ENCODE results near the gene ZBTB16.

The ZBTB16 gene

DNA sequence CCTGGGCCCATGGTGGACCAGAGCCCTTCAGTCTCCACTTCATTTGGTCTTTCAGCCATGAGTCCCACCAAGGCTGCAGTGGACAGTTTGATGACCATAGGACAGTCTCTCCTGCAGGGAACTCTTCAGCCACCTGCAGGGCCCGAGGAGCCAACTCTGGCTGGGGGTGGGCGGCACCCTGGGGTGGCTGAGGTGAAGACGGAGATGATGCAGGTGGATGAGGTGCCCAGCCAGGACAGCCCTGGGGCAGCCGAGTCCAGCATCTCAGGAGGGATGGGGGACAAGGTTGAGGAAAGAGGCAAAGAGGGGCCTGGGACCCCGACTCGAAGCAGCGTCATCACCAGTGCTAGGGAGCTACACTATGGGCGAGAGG lies 4.3 kb downstream of the ZBTB16 start:
- H3K27ac ChIP-seq: peak overlapping the region; percentile 27; the same call in 1 of the 2 replicates
- TF ChIP-seq, protein P1, sequence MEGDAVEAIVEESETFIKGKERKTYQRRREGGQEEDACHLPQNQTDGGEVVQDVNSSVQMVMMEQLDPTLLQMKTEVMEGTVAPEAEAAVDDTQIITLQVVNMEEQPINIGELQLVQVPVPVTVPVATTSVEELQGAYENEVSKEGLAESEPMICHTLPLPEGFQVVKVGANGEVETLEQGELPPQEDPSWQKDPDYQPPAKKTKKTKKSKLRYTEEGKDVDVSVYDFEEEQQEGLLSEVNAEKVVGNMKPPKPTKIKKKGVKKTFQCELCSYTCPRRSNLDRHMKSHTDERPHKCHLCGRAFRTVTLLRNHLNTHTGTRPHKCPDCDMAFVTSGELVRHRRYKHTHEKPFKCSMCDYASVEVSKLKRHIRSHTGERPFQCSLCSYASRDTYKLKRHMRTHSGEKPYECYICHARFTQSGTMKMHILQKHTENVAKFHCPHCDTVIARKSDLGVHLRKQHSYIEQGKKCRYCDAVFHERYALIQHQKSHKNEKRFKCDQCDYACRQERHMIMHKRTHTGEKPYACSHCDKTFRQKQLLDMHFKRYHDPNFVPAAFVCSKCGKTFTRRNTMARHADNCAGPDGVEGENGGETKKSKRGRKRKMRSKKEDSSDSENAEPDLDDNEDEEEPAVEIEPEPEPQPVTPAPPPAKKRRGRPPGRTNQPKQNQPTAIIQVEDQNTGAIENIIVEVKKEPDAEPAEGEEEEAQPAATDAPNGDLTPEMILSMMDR (IDR thresholded peaks at IDR 0.05): no peak
- TF ChIP-seq ZFX (IDR thresholded peaks at IDR 0.05; ENCODE audit: borderline replicate concordance): no peak

DNA sequence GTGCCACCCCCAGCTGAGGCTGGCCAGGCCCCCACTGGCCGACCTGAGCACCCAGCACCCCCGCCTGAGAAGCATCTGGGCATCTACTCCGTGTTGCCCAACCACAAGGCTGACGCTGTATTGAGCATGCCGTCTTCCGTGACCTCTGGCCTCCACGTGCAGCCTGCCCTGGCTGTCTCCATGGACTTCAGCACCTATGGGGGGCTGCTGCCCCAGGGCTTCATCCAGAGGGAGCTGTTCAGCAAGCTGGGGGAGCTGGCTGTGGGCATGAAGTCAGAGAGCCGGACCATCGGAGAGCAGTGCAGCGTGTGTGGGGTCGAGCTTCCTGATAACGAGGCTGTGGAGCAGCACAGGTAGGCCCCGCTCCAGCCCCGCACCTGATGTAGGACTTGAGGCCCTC lies 4.7 kb downstream of the ZBTB16 start:
- H3K27ac ChIP-seq: peak overlapping the region; percentile 27; the same call in 1 of the 2 replicates
- TF ChIP-seq ZFX (IDR thresholded peaks at IDR 0.05; ENCODE audit: borderline replicate concordance): no peak
- TF ChIP-seq, protein P1 (IDR thresholded peaks at IDR 0.05): no peak

DNA sequence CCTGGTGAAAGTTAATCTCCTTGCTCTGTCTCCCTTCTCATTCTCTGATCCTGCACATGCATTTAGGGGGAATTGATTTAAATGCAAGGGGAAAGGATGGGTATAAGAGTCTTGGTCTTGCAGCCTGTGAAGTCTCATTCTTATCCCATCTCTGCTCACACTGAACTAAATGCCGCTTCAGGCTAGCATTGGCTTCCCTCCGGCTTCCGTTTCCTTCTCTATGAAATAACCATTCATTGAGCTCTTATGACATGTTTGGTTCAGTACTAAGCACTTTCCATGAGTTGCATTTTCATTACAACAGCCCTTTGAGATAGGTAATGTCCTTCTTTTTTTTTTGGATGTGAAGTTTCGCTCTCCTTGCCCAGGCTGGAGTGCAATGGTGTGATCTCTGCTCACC lies 5.6 kb downstream of the ZBTB16 start:
- TF ChIP-seq, protein P1 (IDR thresholded peaks at IDR 0.05): no peak
- no peak for TF ChIP-seq ZFX (IDR thresholded peaks at IDR 0.05; ENCODE audit: borderline replicate concordance)
- peak overlapping the region; percentile 27 for H3K27ac ChIP-seq

DNA sequence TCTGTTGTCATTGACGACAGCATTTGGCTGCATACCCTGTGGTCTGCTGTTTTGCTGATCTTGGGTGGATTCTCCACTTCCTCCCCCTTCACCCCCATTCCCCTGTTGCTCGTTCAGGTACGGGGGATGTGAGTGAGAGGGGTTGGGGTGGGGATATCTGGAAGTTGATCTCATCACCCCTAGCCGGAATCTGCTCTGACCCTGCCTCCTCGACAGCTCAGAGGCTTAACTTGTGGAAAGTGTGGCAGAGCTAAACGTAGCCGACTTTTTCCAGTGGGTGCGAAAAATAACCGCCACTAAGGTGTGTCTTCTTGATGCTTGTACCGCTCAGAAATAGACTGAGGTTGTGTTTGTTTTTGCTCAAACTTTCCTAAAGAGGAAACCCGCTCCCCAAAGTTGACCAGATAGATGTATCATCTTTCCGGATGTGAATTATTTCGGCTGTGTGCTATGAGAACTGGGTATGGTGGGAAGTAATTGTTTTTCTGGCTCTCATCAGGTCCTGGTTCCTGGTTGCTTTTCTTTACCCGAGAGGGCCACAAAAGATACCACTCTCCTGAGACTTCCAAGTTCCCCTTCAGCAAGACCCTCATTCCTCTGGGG lies 6.6 kb downstream of the ZBTB16 start:
- H3K27ac ChIP-seq: peak overlapping the region; percentile 27; the same call in 1 of the 2 replicates
- TF ChIP-seq, protein P1 (IDR thresholded peaks at IDR 0.05): no peak
- TF ChIP-seq ZFX (IDR thresholded peaks at IDR 0.05; ENCODE audit: borderline replicate concordance): no peak

DNA sequence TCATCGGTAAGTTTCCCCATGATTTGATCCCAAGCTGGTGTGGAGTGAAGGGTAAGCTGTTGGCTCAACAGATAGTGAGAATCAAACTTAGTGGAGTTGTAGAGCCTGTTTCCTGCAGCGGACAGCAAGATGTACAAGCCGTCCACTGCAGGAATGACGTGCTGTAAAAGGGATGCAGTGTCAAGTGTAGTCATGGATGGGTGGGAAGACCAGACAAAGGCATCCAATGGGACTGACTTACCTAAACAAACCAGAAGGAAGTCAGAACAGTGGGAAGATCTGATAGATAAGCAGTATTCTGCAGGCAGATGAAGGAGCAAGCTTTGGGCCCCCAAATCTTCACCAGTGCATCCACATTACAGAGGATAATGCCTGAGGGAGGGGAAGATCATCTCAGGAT lies 8.8 kb downstream of the ZBTB16 start:
- H3K27ac ChIP-seq: peak overlapping the region; percentile 27; the same call in 1 of the 2 replicates
- TF ChIP-seq ZFX (IDR thresholded peaks at IDR 0.05; ENCODE audit: borderline replicate concordance): no peak
- TF ChIP-seq, protein P1 (IDR thresholded peaks at IDR 0.05): no peak

DNA sequence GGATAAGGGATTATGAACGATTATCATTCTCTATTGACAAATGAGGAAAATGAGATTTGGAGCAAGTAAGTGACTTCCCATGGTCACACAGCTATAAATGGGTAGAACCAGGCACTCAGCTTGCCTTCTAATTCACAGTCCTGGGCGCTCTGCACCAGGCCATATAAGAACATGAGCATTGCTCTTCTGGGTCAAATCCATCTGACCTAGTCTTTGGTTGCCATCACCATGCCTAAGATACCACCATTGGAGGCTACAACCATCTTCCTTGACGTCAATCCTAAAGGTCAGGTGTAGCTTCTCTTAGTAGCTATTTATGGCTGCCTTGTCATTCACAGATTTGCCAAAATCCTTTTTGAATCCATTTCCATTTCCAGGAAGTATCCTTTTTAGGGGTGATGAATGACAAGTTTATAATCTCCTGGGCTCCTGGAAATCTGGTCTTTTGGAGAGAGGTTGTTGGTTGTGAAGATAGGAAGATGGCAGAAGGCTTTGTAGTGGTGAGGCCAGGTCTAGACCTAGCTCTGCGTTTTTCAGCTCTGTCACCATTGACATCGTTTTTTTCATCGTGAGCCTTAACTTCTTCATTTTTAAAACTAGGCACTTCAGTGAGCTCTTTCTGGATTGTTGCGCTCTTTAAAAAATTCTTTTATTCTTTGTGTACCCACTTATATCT lies 11.1 kb downstream of the ZBTB16 start:
- peak overlapping the region; percentile 82; the same call in 1 of the 2 replicates for H3K27ac ChIP-seq
- TF ChIP-seq, protein P1 (IDR thresholded peaks at IDR 0.05): no peak
- no peak for TF ChIP-seq ZFX (IDR thresholded peaks at IDR 0.05; ENCODE audit: borderline replicate concordance)
